G401 (cell line): ENCODE results near the gene CFAP221. TPM values are rescaled to one million over a fixed set of nuclear protein-coding genes. Genes with fewer than 3 reads are reported as not detected.
A peak's percentile ranks its signal among the peaks of the same experiment; 100 is the strongest.

Experiments used
- DNase-seq: peaks from one replicate; pipeline ENCODE4 v3.0.0-alpha.2; 2015; ENCODE audit warnings: low spot score
- in situ Hi-C: cut with HindIII; loops from 2 replicates; pipeline ENCODE4 v1.10.0; 2016; ENCODE audit warnings: low sequenced_read_pairs, mixed read lengths
- total RNA-seq: library from RNA; depleted of rRNA; stranded (reverse); fragments of >200 nt; shearing (Covaris generic); gene quantifications from 2 replicates; pipeline ENCODE4 v1.2.3, GENCODE V29; 2014

CFAP221 gene
- total RNA-seq, 1 experiment from 2014 or later, result 2.7 TPM

- in situ Hi-C loops, result no loop called here
- DNase-seq, result no peak
Measured at GRCh38 chr2:119629323-119629825, 85.1 kb downstream of the CFAP221 start.

- in situ Hi-C loops, result no loop called here
- no peak for DNase-seq
Measured at GRCh38 chr2:119630121-119630520, 85.9 kb downstream of the CFAP221 start.

- DNase-seq, result no peak
- in situ Hi-C loops, result no loop called here
Measured at GRCh38 chr2:119637371-119637770, 93.1 kb downstream of the CFAP221 start.

DNA sequence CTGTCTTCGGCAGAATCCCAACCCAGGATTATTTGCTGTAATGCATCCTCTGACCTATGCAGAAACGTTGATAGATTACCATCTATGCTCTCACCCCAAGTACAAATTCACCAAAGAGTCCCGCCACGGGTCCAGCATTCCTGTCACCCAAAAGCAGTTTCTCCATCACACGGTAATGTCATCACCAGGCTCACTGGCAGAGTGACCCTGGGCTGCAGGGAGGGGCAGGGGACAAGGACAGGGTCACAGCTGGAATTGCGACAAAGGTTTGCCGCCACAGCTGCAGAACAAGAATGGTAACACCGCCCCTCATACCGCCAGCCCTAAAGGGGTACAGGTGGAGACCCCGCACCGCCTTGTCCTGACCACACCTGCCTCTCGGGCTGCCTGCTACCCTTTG lies 94.0 kb downstream of the CFAP221 start:
- DNase-seq, result no peak
- in situ Hi-C loops, result no loop called here

DNA sequence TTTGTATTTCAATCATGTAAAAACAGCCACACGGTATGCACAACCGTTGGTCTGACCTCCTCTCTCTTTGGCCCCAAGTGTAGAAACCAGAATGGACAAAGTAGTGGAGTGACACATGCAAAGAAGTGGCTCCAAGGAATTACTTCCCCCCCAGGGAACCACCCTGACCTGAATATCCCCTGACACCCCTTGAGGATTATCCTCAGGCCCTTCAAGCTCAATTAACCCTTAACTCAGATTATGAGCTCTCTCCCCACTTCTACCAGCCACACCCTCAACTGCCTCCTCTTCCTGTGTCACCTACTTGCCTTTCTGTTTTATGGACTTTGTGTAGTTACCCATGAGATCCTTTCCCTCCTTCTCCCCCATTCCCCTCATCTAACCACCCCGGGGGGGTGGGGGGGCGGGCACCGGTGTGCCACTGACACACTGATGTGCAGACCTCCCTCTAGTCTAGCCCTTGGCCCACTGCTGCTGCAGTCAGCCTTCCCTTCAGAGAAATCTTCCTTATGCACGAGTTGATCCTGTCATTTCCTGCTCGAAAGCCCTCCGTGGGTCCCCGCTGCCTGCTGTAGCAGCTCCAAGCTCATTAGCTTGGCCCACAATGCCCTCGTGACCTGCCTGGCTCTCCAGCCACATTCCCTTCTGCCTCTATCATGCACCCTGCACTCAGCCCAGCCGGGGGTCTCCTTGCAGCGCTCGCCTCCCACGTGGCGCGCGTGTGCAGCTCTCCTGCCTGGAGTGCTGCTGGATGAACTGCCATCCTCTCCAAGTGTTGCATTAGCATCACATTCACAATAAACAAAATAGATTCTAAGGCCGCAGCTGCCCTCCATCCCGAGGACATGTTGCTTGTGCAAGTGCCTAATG lies 94.7 kb downstream of the CFAP221 start:
- in situ Hi-C loops, result no loop called here
- no peak for DNase-seq

DNA sequence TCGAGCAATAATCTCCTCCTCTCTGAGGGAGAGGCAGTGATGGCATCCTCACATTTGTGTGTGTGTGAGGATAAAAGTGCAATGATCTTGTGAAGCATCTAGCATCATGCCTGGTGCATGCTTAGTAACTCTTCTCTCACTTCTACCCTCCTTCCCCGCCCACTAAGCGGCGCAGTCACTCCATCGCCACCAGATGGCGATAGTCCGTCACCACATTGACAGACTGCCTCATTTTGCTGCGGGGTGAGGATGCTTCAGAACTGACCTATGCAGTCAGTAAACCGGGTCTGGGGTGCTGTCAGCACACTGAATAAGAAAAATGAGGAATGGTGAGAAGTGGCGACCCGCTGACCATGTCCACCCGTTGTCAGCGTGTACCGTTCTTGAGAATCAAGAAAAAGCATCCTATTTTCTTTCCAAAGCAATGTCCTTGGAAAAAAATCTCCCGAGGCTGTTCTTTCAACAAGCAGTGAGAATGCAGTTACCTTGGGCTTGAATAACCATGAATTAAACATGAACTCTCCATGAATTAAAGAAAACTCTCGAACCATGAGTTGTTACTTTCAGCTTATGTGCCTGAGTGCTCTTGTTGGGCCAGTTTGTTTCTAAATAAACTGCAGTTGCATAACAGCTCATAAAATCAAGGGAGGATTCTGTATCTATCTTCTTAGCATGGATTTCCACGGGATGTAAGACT lies 97.5 kb downstream of the CFAP221 start:
- in situ Hi-C loops, result no loop called here
- DNase-seq, result peak; percentile 89

DNA sequence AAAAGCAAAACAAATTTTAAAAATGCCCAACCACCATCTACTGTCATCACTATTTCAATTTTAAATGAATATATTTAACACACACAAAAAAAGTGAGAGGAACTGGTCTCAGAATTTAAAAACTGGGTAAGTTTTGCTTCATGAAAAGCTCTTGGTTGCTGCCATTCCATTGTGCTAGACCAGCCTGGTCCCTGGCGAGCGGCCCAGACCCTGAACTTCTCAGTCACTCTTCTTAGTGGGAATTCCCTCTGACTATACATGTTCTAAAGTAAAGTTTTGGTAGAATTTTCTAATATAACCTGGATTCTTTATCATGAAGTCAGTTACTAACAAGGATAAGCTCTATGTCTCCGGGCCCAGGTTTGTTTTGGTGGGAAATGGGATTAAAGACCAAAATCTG lies 99.9 kb downstream of the CFAP221 start:
- no peak for DNase-seq
- in situ Hi-C loops, result no loop called here

- no peak for DNase-seq
Measured at GRCh38 chr2:119645173-119645855, 101.1 kb downstream of the CFAP221 start.

GRCh38 chr2:119646149-119646548 lies 101.9 kb downstream of the CFAP221 start:
- no peak for DNase-seq
- in situ Hi-C loops, result no loop called here

More at GRCh38 chr2:119645173-119645855, 101.1 kb downstream of the CFAP221 start:
- in situ Hi-C loops, result no loop called here

DNA sequence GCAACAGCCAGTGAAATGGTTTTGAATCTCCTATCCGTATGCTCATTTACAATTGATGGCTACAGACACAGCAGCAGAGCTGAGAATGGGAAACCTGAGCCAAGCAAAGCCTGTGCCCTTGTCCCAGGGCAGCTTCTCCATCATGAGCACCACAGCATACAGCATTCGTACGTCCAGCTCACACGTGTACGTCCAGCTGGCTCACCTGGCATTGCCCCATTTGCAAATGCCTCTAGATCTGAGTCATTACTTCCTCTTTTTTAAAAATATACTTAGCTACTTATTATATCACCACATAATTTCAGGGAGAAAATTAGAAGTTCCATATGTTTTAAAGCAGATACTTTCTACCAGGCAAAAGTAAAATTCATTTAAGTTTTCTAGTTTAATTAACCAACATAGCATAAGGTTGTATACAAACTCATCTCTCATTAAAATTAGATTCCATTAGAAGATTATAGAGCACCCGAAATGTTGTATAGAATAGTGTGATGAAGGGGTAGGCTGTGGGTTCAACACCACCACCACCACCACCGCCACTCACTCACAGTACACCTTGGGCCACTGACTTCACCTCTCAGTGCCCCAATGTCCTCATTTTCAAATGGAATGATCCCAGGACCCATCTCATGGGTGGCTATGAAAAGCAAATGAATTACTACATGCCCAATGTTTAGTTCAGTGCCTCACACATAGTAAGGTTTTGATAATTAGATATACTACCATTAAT lies 103.4 kb downstream of the CFAP221 start:
- in situ Hi-C loops, result no loop called here

DNA sequence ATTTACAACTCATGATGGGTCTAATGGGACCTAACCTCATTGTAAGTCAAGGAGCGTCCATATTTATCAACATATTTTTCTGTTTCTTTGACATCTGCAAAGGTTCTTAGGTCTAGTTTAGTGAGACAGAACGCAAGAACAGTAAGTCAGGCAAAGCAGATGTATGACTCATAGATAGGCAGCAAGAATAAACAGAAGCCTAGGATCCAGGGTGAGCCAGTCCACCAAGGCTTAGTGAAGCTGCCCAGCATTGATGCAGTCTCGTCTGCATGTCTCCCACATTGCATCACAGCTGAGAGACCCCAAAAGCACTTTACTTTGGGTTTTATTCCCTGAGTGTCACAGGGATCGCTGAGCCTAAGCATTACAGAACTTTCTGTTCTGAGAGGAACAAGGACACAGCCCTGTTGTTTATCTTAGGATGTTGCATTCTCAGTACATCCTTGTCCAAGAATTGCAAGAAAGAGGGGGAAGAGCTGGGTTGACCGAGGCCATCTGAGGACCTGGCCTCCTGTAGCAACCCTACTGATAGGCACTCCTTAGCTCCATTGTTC lies 105.2 kb downstream of the CFAP221 start:
- DNase-seq, result no peak
- in situ Hi-C loops, result no loop called here

More for the DNA sequence above, 103.4 kb downstream of the CFAP221 start:
- no peak for DNase-seq

GRCh38 chr2:119650206-119650605 lies 106.0 kb downstream of the CFAP221 start:
- DNase-seq, result no peak
- in situ Hi-C loops, result no loop called here

GRCh38 chr2:119650846-119651370 lies 106.7 kb downstream of the CFAP221 start:
- in situ Hi-C loops, result no loop called here
- no peak for DNase-seq

DNA sequence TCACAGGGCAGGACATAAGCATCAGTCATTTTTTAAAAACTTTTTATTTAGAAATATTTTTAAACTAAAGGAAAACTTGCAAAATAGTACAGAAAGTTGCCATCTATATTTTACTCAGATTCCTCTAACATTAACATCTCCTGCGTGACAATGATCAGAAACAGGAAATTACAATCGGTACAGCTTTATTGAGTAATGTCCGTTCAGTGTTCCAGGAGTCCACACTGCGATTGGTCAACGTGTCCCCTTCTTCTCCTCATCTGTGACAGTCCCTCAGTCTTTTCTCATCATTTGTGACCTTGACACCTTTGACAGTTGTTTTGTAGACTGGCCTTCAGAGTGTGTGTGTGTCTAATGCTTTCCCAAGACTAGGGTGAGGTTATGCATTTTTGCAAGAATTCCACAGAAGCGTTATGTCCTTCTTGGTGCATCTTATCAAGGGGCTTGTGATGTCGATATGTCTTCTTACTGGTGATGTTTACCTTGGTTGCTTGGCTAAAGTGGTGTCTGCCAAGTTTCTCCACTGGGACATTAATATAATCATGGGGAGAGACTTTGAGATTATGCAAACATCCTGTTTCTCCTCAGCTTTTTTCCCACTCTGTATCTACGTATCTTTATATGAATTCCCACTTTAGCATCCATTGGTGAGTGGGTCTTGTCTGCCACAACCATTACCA lies 113.4 kb downstream of the CFAP221 start:
- in situ Hi-C loops, result no loop called here
- DNase-seq, result no peak

DNA sequence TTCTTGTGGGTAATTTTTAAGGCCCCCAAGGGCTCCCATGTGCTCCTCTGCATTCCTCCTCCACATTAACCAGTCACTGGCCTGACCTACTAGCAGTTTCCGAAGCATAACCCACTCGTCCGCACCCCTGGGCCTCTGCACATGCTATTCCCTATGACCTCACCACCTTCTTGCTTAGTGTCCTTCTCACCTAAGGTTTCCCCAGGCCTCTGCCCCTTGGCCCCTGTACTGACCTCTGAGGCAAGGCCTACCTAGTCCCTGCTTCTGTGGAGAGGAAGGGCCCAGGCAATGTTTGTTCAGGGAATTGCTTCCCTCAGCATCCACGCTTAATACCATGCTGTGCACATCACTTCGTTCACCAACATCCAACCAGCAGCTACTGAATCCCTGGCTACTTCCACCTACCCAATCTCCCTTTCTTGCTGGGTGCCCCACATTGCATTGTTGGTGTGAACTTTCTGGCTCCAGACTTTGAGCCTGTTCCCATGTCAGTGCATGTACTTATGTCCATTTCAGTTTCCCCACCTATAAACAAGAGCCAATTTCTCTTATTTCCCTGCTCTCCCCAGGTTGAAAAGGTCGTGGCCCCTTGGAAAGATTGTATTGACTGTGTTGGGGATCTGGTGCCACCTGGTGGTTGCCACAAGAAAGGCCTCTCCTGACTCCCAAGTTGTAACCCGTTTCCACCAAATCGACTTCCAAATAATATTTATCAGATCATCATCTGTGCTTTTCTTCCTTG lies 115.5 kb downstream of the CFAP221 start:
- in situ Hi-C loops, result no loop called here
- DNase-seq, result peak; percentile 49

GRCh38 chr2:119660343-119660658 lies 116.1 kb downstream of the CFAP221 start:
- DNase-seq, result no peak
- in situ Hi-C loops, result no loop called here

DNA sequence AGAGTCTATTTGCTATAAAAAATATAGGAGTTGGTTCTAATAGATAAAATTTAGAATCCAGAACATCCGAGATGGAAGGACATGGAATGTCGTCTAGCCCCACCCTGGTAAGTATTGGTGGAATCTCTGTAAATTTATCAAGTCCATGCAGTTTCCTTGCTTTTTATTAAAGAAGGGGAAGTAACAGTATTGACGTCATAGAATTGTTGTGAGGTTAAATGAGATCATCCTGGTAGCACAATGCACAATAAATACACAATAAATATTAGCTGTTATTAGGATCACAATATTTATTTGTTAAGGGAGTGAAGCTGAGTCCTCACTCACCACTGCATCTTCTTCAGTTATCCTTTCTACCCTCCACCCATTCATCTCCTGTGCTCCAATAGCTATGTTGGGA lies 118.0 kb downstream of the CFAP221 start:
- no peak for DNase-seq
- in situ Hi-C loops, result no loop called here

GRCh38 chr2:119668546-119668945 lies 124.3 kb downstream of the CFAP221 start:
- in situ Hi-C loops, result no loop called here
- no peak for DNase-seq
